Measurements from ENCODE around the gene HIPK2.

GRCh38 chr7:139595806-139596205, 182.0 kb downstream of the HIPK2 start:
- TF ChIP-seq CTCF (conservative IDR thresholded peaks at IDR 0.05 in 1 of 2, IDR thresholded peaks at IDR 0.05 in 1 of 2; ENCODE audit: extremely low read depth in 1 of 2, insufficient read depth in 1 of 2, low read depth in 1 of 2, low read length in 2 of 2) (no peak), EZH2 (IDR thresholded peaks at IDR 0.05; ENCODE audit: borderline replicate concordance, low read length) (no peak)
